ENCODE results near the gene BAZ2B. TPM values are rescaled to one million over a fixed set of nuclear protein-coding genes. Genes with fewer than 3 reads are reported as not detected.

The BAZ2B gene
- 36.5 and 50.4 TPM in 2 replicates for total RNA-seq

GRCh38 chr2:159616286-159616701, at the start of gene BAZ2B:
Gene BAZ2B (minus strand): TSS chr2:159616548. CDS start chr2:159478719, 137,829 bp downstream.

GRCh38 chr2:159285929-159286708, 330.2 kb downstream of the BAZ2B start, which contains the start of gene WDSUB1:
Gene WDSUB1 (minus strand): TSS chr2:159286703. CDS start chr2:159283069, 3,634 bp downstream.

Small RNAs within 50 kb of the gene (small RNA-seq; reads per million reads assigned to genes)
- gene RF00019 (ENCODE audit: low replicate concordance), result not detected

Other genes with a start within 250 kb of the BAZ2B start
- gene MARCHF7, start 96.0 kb upstream of the BAZ2B start, total RNA-seq, result 86.9 and 153 TPM in 2 replicates
- 3.6 and 4.2 TPM in 2 replicates for gene CD302, start 181.7 kb upstream of the BAZ2B start, total RNA-seq